HG03139 (cell line): ENCODE results near the gene CABP2.
"Not testable (repeated sequence)": the region's sequence is repeated elsewhere in the genome, so short reads cannot be mapped to it uniquely, and the experiment has no call there.

Experiments used
- ATAC-seq: cut with Tn5 transposase; IDR thresholded peaks from one replicate; pipeline ENCODE4 v1.9.1; 2021; ENCODE audit not compliant: unreplicated experiment

Gene CABP2

DNA sequence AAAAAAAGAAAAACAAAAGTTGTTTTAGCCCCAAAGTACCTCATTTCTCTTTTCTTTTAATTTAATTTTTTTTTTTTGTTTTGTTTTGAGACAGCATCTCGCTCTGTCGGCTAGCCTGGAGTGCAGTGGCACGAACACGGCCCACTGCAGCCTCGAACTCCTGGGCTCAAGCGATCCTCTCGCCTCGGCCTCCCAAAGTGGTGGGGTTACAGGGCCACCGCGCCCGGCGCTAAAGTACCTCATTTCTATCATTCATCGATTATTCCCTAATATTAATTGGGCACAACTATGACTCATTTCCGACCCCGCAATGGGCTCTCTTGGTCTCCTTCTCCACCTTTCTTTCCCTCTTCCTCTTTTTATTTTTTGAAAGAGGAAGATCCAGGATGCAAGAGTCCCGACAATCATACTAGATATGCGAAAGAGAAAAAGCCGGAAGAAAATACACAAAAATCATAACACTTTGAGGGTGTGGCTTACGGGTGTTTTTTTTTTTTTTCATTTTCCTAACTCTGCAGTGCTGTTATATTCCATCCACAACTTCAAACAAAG lies 40.9 kb downstream of the CABP2 start:
- ATAC-seq = no peak

DNA sequence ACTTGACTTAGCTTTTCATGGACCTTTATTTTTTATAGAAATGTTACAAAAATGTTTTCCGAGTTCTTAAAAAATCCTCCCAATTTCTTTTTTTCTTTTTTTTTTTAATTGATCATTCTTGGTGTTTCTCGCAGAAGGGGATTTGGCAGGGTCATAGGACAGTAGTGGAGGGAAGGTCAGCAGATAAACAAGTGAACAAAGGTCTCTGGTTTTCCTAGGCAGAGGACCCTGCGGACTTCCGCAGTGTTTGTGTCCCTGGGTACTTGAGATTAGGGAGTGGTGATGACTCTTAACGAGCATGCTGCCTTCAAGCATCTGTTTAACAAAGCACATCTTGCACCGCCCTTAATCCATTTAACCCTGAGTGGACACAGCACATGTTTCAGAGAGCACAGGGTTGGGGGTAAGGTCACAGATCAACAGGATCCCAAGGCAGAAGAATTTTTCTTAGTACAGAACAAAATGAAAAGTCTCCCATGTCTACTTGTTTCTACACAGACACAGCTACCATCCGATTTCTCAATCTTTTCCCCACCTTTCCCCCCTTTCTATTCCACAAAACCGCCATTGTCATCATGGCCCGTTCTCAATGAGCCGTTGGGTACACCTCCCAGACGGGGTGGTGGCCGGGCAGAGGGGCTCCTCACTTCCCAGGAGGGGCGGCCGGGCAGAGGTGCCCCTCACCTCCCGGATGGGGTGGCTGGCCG lies 45.7 kb downstream of the CABP2 start:
- ATAC-seq = not testable (repeated sequence)

DNA sequence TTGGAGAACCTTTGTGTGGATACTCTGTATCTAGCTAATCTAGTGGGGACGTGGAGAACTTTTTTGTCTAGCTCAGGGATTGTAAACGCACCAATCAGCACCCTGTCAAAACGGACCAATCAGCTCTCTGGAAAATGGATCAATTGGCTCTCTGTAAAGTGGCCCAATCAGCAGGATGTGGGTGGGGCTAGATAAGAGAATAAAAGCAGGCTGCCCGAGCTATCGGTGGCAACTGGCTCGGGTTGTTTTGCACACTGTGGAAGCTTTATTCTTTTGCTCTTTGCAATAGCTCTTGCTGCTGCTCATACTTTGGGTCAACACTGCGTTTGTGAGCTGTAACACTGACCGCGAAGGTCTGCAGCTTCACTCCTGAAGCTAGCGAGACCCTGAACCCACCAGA lies 46.6 kb downstream of the CABP2 start:
- not testable (repeated sequence) for ATAC-seq

DNA sequence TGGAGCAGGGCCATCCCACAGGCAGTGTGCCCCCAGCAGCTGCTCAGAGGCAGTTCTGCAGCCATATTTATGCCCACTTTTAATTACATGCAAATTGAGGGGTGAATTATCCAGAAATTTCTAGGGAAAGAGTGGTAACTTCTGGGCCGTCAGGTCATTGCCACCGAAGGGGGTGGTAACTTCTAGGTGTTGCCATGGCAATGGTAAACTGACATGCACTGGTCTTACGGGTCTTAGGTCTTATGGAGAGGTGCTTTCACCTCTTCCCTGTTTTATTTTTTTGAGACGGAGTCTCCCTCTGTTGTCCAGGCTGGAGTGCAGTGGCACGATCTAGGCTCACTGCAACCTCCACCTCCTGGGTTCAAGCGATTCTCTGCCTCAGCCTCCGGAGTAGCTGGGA lies 50.4 kb downstream of the CABP2 start:
- no peak for ATAC-seq

DNA sequence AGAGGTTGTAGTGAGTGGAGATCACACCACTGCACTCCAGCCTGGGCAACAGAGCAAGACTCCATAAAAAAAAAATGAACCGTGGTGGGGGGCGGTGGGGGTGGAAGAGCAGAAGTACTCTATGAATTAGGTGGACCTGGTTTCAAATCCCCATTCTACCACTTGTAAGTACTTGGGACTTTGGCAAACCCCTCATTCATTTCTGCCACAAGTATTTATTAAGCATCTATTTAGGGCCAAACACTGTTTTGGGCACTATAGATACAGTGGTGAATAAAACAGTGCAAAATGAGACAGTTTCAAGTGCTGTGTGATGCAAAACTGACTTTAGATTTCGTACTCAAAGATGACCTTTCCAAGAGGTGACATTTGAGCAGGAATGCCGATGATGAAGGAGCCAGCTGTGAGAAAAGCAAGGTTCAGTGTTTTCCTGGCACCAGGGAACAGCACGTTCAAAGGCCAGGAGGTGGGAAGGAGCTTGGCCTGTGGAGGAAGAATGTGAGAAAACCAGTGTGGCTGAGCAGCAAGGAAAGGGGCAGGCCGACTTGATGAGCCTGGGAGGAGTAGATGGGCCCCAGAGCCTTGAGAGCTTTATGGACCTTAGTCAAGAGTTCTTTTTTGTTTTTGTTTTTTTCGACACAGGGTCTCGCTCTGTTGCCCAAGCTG lies 52.8 kb downstream of the CABP2 start:
- ATAC-seq = no peak

DNA sequence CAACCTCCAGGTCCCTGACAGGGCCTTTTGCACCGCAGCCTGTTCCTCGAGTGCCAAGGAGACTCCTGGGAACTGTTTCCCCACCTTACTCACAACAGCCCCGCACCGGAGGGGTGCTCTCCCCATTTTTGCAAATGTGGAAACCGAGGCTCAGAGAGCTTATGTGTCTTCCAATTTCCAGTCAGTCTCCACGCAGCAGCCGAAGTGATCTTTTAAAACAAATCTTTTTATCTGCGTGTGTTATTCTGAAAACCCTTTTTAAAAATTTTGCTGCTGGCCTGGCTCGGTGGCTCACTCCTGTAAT lies 53.8 kb downstream of the CABP2 start:
- ATAC-seq = no peak
